GM21717 (cell line): ENCODE measurements around the gene PITHD1.
"Not testable (repeated sequence)": the region's sequence is repeated elsewhere in the genome, so short reads cannot be mapped to it uniquely, and the experiment has no call there.

Experiments used
- ATAC-seq: cut with Tn5 transposase; IDR thresholded peaks from one replicate; pipeline ENCODE4 v1.9.1; 2021; ENCODE audit warnings: mild to moderate bottlenecking, moderate library complexity; ENCODE audit not compliant: unreplicated experiment

PITHD1 gene

DNA sequence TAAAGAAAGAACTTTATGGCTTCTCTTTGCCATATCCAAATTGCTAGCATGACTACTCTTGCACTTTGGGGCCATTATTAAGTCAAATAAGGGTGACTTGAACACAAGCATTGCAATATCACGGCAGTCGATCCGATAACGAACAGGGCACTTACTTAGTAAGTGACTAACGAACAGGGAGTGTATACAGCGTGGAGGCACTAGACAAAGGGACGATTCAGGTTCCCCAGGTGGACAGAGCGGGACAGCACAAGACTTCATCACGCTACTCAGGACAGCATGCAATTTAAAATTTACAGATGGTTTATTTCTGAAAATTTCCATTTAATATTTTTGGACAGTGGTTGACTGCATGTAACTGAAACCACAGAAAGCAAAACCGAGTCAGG lies 5.4 kb upstream of the PITHD1 start:
- ATAC-seq, result no peak

DNA sequence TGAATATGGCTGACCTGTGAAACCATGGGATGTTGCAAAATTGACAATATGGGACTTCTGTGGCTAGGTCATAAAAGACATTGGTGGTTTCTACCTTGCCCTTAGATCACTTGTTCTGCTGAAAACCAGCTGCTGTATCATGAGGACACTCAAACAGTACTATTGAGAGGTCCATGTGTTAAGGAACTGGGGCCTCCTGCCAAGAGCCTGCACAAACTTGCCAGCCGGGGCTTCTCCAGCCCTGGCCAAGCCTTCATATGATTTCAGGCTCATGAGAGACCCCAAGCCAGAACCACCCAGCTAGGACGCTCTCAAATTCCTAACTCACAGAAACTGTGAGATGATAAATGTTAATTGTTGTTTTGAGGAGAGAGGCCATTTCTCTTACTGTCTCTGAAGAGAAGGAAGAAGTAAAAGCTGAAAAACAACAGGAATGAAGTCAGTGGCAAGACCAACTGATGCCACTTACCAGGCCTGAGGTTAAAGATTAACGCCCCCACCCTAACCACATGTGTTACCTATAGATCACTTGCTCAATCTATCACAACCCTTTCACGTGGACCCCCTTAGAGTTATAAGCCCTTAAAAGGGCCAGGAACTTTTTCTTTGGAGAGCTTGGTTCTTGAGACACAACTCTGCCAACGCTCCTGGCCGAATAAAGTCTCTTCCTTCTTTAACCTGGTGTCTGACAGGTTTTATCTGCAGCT lies 3.9 kb upstream of the PITHD1 start:
- no peak for ATAC-seq

DNA sequence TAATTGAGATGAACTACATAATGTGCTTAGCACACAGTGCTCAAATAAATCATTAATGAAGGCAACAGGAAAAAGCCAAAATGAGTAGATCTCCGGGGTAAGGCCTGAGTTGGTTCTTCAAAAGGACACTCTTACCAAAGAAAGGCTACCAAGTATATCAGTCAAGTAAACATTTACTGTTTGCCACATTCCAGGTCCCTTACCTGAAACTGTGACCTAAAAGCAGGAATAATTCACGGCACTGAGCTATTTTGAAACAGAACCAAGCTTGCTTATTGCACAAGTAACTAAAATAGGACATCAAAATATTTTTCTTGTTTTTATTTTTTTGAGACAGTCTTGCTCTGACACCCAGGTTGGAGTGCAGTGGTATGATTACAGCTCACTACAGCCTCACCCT lies 2.0 kb upstream of the PITHD1 start:
- ATAC-seq, result no peak

DNA sequence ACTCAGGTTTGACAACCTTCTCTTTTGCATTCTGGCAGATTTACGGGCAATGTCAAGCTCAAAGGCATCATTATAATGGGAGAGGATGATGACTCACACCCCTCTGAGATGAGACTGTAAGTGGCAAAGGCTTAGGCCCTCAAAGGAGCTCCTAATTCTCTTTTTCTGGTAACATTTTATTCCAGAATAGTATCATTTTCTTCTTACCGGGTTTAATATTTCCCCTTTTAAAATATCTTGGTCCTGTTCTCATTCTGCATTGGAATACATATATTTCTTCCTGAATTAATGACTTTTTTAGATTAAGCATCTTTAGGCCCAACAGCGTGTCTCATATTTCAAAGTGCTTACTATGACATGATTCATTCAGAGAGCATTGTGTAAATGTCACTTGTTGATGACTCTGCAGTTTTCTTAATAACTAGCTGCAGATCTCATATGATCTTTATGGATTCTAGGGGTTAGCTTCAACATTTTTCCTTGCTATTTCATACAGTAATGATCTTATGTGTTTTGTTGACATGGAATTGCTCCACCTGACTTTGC lies 1.7 kb downstream of the PITHD1 start:
- ATAC-seq, result no peak

- ATAC-seq, result not testable (repeated sequence)
Measured at GRCh38 chr1:23783141-23783540, 4.9 kb downstream of the PITHD1 start.

- no peak for ATAC-seq
Measured at GRCh38 chr1:23784846-23785245, 6.6 kb downstream of the PITHD1 start.

DNA sequence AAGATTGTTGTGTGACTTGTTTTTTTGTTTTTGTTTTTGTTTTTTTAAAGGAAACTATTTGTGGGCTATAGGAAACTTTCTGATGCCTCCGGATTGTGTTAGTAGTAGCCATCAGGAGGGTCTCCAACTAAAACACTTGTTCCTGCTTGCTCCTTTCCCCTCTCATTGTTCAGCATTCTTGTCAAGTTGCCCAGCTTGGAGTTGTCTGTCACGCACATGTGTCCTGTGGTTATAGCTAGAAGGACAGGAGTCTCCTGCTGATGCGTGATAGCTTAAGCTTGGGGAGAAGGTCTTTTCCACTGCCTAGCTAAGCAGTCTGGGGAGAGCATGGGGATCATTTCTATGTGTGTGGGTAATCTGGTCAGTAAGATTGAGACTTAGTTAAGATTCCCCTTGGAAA lies 9.5 kb downstream of the PITHD1 start:
- ATAC-seq, result no peak

GRCh38 chr1:23788695-23789094 lies 10.5 kb downstream of the PITHD1 start:
- ATAC-seq, result no peak

DNA sequence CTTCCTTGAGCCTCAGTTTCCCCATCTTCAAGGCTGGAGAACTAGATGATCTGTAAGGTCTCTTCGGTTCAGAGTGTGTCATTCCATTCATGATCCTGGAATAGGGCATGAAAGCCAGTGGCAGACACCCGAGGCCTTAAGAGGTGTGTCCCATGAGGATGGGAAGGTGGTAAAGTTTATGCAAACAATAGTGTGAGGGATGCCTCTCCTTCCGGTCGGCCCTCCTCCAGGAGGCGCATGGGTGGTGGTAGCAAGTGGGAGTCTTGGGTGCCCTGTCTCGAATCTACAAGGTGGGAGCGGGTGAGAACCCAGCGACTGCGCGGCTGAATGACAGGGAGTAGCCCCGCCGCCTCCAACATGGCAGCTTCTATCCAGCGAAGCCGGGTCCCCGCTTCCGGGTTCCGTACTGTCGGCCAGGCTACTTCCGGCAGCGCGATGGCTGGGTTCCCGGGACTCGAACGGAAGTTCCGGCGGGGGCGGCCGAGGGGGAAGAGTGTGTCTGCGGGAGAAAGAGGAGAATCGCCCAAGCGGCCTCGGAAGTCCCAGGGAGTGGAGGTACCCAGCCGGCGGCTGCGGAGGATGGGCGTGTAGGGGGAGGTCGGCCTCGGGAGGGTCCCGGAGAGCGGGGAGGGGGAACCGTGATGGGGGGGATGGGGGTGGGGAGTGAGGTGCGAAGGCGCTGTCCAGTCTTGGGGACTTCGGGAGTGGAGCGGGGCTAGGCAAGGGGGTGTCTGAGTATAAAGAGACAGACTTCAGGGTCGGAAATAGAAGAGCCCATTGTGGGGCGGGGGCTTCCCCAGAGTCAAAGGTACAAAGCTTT lies 12.7 kb downstream of the PITHD1 start, which contains the start of gene LYPLA2:
Gene LYPLA2 (plus strand): TSS at position 450 of the 820 bp plus-strand sequence. CDS start 1,538 bp downstream, outside the sequence.
- ATAC-seq, result peak; percentile 52

DNA sequence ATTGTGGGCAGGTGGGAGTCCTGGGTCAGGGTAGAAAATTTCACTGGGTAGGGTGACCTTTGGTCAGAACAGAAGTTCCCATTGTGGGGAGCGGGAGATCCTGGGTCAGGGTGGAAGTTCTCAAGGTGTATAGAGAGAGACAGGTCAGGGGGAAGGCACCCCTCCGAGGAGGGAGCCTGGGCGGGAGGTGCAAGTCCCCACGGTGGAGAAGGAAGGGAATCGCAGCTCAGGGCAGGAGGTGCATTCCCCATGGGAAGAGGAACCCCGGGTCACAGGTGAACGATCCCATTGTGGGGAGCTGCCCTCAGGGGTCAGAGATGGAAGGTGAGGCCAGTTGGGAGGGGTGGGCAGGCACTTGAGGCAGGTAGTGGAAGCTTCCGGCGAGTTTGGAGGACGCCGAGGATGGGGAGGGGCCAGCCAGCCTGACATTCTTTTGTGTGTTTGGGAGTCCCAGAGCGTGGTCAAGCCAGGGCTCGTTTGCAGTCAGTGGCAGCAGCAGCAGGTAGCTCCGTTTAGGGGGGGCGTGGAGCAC lies 13.4 kb downstream of the PITHD1 start:
- no peak for ATAC-seq

- ATAC-seq, result no peak
Measured at GRCh38 chr1:23792151-23792945, 14.1 kb downstream of the PITHD1 start.

DNA sequence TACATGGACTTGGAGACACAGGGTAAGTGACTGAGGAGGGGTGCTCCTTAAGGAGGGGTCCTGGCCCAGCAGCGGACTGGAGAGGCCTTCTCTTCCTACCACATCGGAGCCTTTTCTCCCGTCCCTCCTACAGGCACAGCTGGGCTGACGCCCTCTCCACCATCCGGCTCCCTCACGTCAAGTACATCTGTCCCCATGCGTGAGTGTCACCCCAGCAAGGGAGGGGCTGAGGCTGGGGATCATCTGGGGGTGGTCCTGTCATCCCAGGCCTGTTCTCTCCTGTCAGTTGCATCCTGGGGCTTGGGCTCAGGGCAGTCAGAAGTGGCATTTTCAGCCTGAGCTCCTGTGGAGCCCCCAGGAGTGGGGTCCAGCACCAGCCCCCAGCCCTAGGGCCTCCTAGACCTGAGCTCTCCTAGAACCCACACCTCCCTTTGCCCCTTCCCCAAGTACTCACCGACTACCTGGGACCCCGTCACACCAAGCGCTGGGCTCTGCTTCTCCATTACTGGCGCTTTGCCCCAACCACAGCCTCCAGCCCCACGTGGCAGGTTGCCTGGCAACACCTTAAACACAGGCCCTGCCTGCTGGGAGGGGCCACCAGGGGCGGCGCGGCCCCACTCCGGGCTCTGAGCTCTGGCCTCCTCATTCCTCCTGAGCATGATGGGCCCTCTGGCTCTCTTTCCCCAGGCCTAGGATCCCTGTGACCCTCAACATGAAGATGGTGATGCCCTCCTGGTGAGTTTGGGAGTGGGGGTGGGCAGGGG lies 15.0 kb downstream of the PITHD1 start:
- ATAC-seq, result no peak

DNA sequence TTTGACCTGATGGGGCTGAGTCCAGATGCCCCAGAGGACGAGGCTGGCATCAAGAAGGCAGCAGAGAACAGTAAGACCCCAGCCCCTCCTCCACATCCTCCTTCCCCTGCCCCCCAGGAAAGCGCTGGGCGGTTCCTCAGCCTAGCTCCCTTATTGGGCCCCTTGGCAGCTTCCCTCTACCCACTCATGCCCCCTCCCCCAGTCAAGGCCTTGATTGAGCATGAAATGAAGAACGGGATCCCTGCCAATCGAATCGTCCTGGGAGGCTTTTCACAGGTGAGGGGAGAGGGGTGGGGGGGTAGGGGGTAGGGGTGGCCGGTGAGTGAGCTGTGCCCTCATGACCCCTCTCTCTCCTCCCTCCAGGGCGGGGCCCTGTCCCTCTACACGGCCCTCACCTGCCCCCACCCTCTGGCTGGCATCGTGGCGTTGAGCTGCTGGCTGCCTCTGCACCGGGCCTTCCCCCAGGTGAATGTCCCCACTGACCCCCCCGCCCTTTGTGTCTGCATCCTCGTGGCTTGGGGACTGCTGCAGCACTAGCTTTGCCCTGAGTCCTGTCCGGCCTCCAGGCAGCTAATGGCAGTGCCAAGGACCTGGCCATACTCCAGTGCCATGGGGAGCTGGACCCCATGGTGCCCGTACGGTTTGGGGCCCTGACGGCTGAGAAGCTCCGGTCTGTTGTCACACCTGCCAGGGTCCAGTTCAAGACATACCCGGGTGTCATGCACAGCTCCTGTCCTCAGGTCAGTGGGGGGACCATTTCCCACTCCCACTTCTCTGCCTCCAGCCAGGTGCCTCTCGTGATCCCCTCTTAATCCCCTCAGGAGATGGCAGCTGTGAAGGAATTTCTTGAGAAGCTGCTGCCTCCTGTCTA lies 15.9 kb downstream of the PITHD1 start:
- no peak for ATAC-seq

GRCh38 chr1:23794732-23795182 lies 16.5 kb downstream of the PITHD1 start:
- ATAC-seq, result not testable (repeated sequence)

- ATAC-seq, result no peak
Measured at GRCh38 chr1:23795676-23796465, 17.7 kb downstream of the PITHD1 start.

- ATAC-seq, result no peak
Measured at GRCh38 chr1:23796466-23797271, 18.5 kb downstream of the PITHD1 start.
